HG03135 (cell line): ENCODE results near the gene ESYT1.

ENCODE experiments used
- ATAC-seq: cut with Tn5 transposase; IDR thresholded peaks from one replicate; pipeline ENCODE4 v1.9.1; 2021; ENCODE audit warnings: mild to moderate bottlenecking, moderate library complexity; ENCODE audit not compliant: unreplicated experiment

ESYT1 gene

GRCh38 chr12:56172839-56173238 is 44.8 kb downstream of the ESYT1 start:
- no peak for ATAC-seq

GRCh38 chr12:56178347-56178746 is 50.3 kb downstream of the ESYT1 start:
- ATAC-seq: no peak

DNA sequence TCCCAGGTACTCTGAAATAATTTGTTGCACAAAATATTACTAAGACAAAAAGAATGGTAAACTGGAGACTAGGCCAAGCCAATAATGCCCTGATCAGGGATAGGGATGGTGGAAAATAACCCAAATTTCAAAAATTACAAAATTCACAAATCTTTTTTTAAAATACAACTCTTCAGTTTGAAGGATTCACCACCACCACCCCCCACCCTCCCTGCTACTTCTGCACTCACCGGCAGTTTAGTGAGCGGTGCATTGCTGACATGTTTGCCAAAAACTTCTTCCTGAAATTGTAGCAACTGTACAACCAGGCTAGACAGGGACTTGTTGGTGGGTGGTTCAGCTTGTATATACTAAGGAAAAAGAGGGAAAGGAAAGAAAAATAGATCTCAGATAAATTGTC is 58.9 kb downstream of the ESYT1 start:
- ATAC-seq: no peak

- ATAC-seq: no peak
Measured at GRCh38 chr12:56188131-56188777, 60.2 kb downstream of the ESYT1 start.

DNA sequence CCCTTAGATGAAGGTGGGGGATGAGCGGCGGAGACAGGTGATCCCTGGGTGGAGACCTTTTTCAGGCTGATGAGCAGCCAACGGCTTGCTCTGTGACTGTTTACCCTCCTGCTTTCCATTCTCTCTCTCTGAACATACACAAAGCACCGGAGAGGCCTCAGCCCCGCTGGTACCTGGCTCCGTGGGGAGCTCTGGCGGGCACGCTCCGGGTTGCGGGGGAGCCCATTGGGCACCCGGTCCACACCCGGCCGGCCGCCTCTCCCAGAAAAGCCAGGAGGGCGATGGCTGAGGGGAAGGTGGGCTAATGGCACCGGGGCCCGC is 60.7 kb downstream of the ESYT1 start:
- peak; percentile 15 for ATAC-seq

DNA sequence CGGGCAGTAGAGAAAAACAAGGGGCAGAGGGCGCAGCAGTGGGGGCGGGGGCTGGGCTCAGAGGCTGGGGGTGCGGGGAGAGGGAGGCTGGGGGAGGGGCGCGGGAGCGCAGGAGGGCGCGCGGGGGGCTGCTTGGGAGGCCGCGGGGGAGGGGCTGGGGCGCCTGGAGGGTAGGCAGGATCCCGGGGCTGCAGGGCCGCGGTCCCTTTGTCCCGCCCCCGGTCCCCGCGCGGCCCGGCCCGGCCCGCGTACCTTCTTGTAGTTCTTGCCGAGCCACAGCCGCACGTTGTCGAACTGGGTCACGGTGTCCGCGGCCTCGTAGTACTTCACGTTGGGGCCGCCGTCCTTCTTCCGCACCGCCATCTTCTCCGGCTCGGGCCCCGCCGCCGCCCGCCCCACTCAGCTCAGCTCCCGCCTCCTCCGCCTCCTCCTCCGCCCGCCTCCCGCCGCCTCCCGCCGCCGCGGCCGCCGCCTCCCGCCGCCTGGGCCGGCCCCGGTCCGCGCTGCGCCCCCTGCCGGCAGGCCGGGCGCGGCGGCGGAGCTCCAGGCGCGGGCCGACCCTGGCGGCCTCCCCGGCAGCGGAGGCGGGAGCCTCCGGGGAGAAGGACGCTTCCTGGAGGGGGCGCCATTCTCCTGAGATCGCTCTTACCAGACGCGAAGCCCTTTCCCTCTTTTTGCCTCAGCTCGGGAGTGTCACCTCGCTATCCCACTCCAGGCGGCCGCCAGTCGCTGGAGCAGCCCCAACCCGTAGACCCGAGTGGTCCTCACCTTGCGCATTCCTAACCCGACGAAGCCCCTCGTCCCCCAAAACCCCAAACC is 61.2 kb downstream of the ESYT1 start, which contains the start of gene SMARCC2:
Gene SMARCC2 (minus strand): TSS at position 385 of the 819 bp plus-strand sequence. CDS start 22 bp downstream, at position 363.
- ATAC-seq: peak; percentile 69

GRCh38 chr12:56189918-56190694 is 62.0 kb downstream of the ESYT1 start:
- peak; percentile 40 for ATAC-seq

GRCh38 chr12:56190695-56191155 is 62.7 kb downstream of the ESYT1 start:
- no peak for ATAC-seq

- no peak for ATAC-seq
Measured at GRCh38 chr12:56192582-56192981, 64.5 kb downstream of the ESYT1 start.

- no peak for ATAC-seq
Measured at GRCh38 chr12:56193025-56193578, 65.0 kb downstream of the ESYT1 start.
